SU-DHL-6 (cell line): Measurements from ENCODE around the gene SLC6A8.

ENCODE experiments used
- H2AFZ ChIP-seq: fragments of 200-600 bp; sonication (generic); 2 replicates; pipeline ENCODE4 v1.6.1; 2014; ENCODE audit warnings: low read depth, mild to moderate bottlenecking, moderate library complexity, mixed read lengths, antibody characterized with exemption, low read length; ENCODE audit not compliant: severe bottlenecking
- H3F3A ChIP-seq: fragments of 200-600 bp; shearing (Covaris generic); 2 replicates; pipeline ENCODE4 v1.6.0; 2016; ENCODE audit warnings: antibody characterized with exemption, mild to moderate bottlenecking; ENCODE audit not compliant: insufficient read depth
- H3K27ac ChIP-seq: fragments of 200-600 bp; sonication (generic); 2 replicates; pipeline ENCODE4 v1.5.1; 2016; ENCODE audit warnings: low read depth, mild to moderate bottlenecking, low read length, moderate library complexity, mixed read lengths
- H3K27me3 ChIP-seq: fragments of 200-600 bp; sonication (generic), shearing (Covaris generic); 2 replicates; pipeline ENCODE4 v1.6.0; 2014; ENCODE audit warnings: mild to moderate bottlenecking, low read length
- H3K36me3 ChIP-seq: fragments of 200-600 bp; sonication (generic); 2 replicates; pipeline ENCODE4 v1.6.1; 2014; ENCODE audit warnings: mild to moderate bottlenecking, low read length, mixed read lengths
- H3K4me2 ChIP-seq: fragments of 300-600, 200-600 bp; shearing (Covaris generic), sonication (generic); 2 replicates; pipeline ENCODE4 v1.6.0; 2014; ENCODE audit warnings: low read length, low read depth, mild to moderate bottlenecking; ENCODE audit not compliant: poor library complexity, severe bottlenecking
- H3K4me3 ChIP-seq: fragments of 200-600 bp; sonication (generic); 2 replicates; pipeline ENCODE4 v1.5.1; 2014; ENCODE audit warnings: antibody characterized with exemption, low read length, mild to moderate bottlenecking, mixed read lengths; ENCODE audit not compliant: insufficient read depth, poor library complexity, severe bottlenecking
- H3K79me2 ChIP-seq: fragments of 200-600 bp; sonication (generic); 2 replicates; pipeline ENCODE4 v1.6.1; 2014; ENCODE audit warnings: mild to moderate bottlenecking, low read length, moderate library complexity; ENCODE audit not compliant: insufficient read depth
- H3K9ac ChIP-seq: fragments of 200-600 bp; sonication (generic); 2 replicates; pipeline ENCODE4 v1.7.0; 2014; ENCODE audit warnings: mild to moderate bottlenecking, low read length
- H3K9me2 ChIP-seq: fragments of 200-600 bp; sonication (generic); replicated peaks from 2 replicates; pipeline ENCODE4 v1.6.1; 2014; ENCODE audit warnings: low read length; ENCODE audit not compliant: insufficient read depth
- H3K9me3 ChIP-seq: fragments of 200-600 bp; sonication (generic); 2 replicates; pipeline ENCODE4 v1.6.1; 2014; ENCODE audit warnings: low read length, mixed read lengths; ENCODE audit not compliant: insufficient read depth
- H4K20me1 ChIP-seq: fragments of 200-600 bp; sonication (generic); 2 replicates; pipeline ENCODE4 v1.6.1; 2014; ENCODE audit warnings: low read depth, mild to moderate bottlenecking, antibody characterized with exemption, low read length, moderate library complexity, mixed read lengths
- CTCF ChIP-seq: fragments of 200-600 bp; sonication (generic); IDR thresholded peaks from one replicate; pipeline ENCODE4 v1.5.1; 2017; ENCODE audit warnings: antibody characterized with exemption, mild to moderate bottlenecking, low read length, moderate library complexity; ENCODE audit not compliant: insufficient read depth, poor library complexity, severe bottlenecking
- EZH2phosphoT487 ChIP-seq: fragments of 200-600 bp; sonication (generic), shearing (Covaris generic); conservative IDR thresholded peaks from 2 replicates; pipeline ENCODE4 v1.6.1; 2018; ENCODE audit warnings: mild to moderate bottlenecking, antibody characterized with exemption, low read length, moderate library complexity, mixed read lengths

SLC6A8 gene

GRCh38 chrX:153665726-153666306 lies 21.9 kb upstream of the SLC6A8 start:
- TF ChIP-seq CTCF (no peak), EZH2phosphoT487 (no peak)
- Histone ChIP-seq H3K27ac (no peak overlapping the region), H3K9me2 (no peaks in the 10 kb centered on the region), H3K79me2 (no peaks in the 10 kb centered on the region), H4K20me1 (no peaks in the 10 kb centered on the region), H3K9me3 (no peaks in the 10 kb centered on the region), H3K9ac (no peak overlapping the region), H3K27me3 (no peaks in the 10 kb centered on the region), H3K4me2 (no peak overlapping the region), H3F3A (no peaks in the 10 kb centered on the region), H3K4me3 (no peak overlapping the region), H3K36me3 (no peaks in the 10 kb centered on the region), H2AFZ (no peak overlapping the region)

- Histone ChIP-seq H3K27ac (no peak overlapping the region), H2AFZ (no peak overlapping the region), H3K4me3 (no peak overlapping the region), H3K9ac (no peak overlapping the region), H3K36me3 (no peaks in the 10 kb centered on the region), H3K27me3 (no peaks in the 10 kb centered on the region), H3K4me2 (no peak overlapping the region), H3F3A (no peaks in the 10 kb centered on the region), H3K9me2 (no peaks in the 10 kb centered on the region), H3K79me2 (no peaks in the 10 kb centered on the region), H3K9me3 (no peaks in the 10 kb centered on the region), H4K20me1 (no peaks in the 10 kb centered on the region)
- TF ChIP-seq EZH2phosphoT487 (no peak), CTCF (no peak)
Measured at GRCh38 chrX:153667281-153667955, 20.3 kb upstream of the SLC6A8 start.

GRCh38 chrX:153667956-153668396 lies 19.8 kb upstream of the SLC6A8 start:
- Histone ChIP-seq H2AFZ (no peak overlapping the region), H3K9me2 (no peaks in the 10 kb centered on the region), H3K27ac (no peak overlapping the region), H3F3A (no peaks in the 10 kb centered on the region), H3K27me3 (no peaks in the 10 kb centered on the region), H4K20me1 (no peaks in the 10 kb centered on the region), H3K4me2 (no peak overlapping the region), H3K4me3 (no peak overlapping the region), H3K9ac (no peak overlapping the region), H3K36me3 (no peaks in the 10 kb centered on the region), H3K79me2 (no peaks in the 10 kb centered on the region), H3K9me3 (no peaks in the 10 kb centered on the region)
- TF ChIP-seq EZH2phosphoT487 (no peak), CTCF (peak; percentile 66)
